ENCODE data around the gene IQCE. TPM values are rescaled to one million over a fixed set of nuclear protein-coding genes. Genes with fewer than 3 reads are reported as not detected.

IQCE gene
- total and polyA plus RNA-seq, 10 of the 15 experiments (the other 5 are each of a cell fraction or from before 2014, with no cell fraction given) = 0.37 to 8.1 (median 3.7) TPM

DNA sequence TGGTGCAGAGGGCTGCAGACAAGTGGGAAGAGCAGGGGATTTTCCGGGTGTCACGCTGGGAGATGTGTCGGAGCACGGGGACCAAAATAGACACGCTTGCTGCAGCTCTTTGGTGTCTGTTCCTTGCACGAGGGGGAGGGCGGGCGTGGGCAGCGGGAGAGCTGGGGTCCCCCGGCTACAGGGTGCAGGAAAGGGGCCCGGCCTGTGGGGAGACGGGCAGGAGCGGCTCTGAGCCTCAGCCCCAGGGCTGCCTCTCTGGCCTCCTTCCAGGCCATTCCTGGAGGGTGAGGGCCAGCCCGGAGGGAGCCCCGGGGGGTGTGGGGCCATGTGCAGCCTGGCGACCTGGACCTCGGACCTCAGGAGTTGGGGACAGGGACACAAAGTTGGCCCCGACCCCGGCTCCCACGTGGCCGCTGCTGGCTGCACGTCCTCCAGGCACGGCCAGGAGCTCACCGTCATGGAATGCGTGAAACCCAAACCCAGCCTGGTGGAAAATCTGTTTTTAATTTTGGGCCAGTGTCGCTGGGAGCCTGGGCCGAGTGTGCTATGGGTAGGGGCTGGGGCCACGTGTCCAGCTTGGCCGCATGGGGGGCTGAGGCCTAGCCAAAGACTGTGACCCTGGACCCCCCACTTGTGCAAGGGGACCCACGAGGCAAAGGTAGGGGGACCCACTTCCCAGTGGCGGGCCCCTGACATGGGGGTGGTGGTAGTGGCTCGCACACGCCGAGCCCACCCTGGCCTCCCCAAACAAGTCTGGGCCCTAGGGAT lies 79.6 kb downstream of the IQCE start:
- no peak for DNase-seq (ENCODE audit: low read depth, low spot score)
- Histone ChIP-seq H3K9ac (ENCODE audit: control insufficient read depth, insufficient read depth, low read length) (peak overlapping the region; percentile 31; the same call in 1 of the 2 replicates), H3K79me2 (ENCODE audit: control insufficient read depth, insufficient read depth, low read length) (peaks cover 14% of the 10 kb centered on the region), H3K4me2 (ENCODE audit: control insufficient read depth, insufficient read depth) (peak overlapping the region; percentile 71; the same call in 1 of the 2 replicates), H3K4me1 (ENCODE audit: control insufficient read depth, insufficient read depth, low read length) (peaks cover 29% of the 10 kb centered on the region), H3K27ac (ENCODE audit: control insufficient read depth, insufficient read depth) (peak overlapping the region; percentile 48; the same call in 1 of the 2 replicates), H3K36me3 (ENCODE audit: control insufficient read depth in 2 of 2, insufficient read depth in 2 of 2, low read length in 1 of 2) (no peaks in the 10 kb centered on the region; a peak in 2 of 4 replicates), H2AFZ (ENCODE audit: control insufficient read depth, low read depth, low read length) (no peak overlapping the region), H3K27me3 (replicated peaks in 1 of 2; ENCODE audit: control insufficient read depth in 2 of 2, insufficient read depth in 2 of 2, low read length in 1 of 2) (no peaks in the 10 kb centered on the region), H4K20me1 (ENCODE audit: control insufficient read depth, insufficient read depth) (no peaks in the 10 kb centered on the region), H3K9me3 (replicated peaks; ENCODE audit: control insufficient read depth, insufficient read depth, low read length) (no peaks in the 10 kb centered on the region), H3K4me3 (0 out of 2 replicates have a peak overlapping the region, but pooled peaks have one; percentile 22)
- CTCF ChIA-PET = interaction anchor here (1.0 to 2.2 kb wide), 2 partner anchors 71 kb away, joined by 6 to 9 read pairs; no protein-coding TSS in a partner anchor
- TF ChIP-seq ZBTB11 (CRISPR knock-in tag; IDR thresholded peaks at IDR 0.05) = no peak
- TF ChIP-seq SREBF2 (IDR thresholded peaks at IDR 0.05; ENCODE audit: low read length) = no peak
- TF ChIP-seq BHLHE40 (IDR thresholded peaks at IDR 0.05; ENCODE audit: borderline replicate concordance in 1 of 2, low read depth in 2 of 2, low read length in 1 of 2) = 0 out of 4 replicates have a peak, but pooled peaks of 1 of the 2 experiments have one; percentile 3
- ATAC-seq = no peak
- SMC1A ChIA-PET (ENCODE audit: uncharacterized antibody, unreplicated experiment) = interaction anchor here (0.6 kb wide), 1 partner anchor 32 kb away, joined by 3 read pairs; no protein-coding TSS in a partner anchor
- FAIRE-seq = no peak
- intact Hi-C loops (cut with micrococcal nuclease; ENCODE audit: unreplicated experiment) (no loop called here), in situ Hi-C loops (cut with MboI) (no loop called here)
- 57% methylated on average over 30 of the region's 34 CpGs for WGBS (ENCODE audit: insufficient coverage, insufficient replicate concordance, low lambda C conversion rate, missing lambda C conversion rate)
- BruUV-seq (replicated peaks) = no TSS peak
- POLR2A ChIA-PET = interaction anchor here (0.7 kb wide), 1 partner anchor 72 kb away, joined by 3 read pairs; no protein-coding TSS in a partner anchor
- RAD21 ChIA-PET (ENCODE audit: unreplicated experiment) = interaction anchor here (0.7 to 1.3 kb wide), 2 partner anchors 71 to 1104 kb away, joined by 3 to 4 read pairs; no protein-coding TSS in a partner anchor
